PFSK-1 (cell line): ENCODE measurements around the gene ITK.

Experiments used
- POLR2AphosphoS5 ChIP-seq: IDR thresholded peaks from 2 replicates; pipeline ENCODE4 v1.6.1; 2012; ENCODE audit warnings: low read depth, mild to moderate bottlenecking, control low read depth, low read length, moderate library complexity
- TAF1 ChIP-seq: IDR thresholded peaks from 2 replicates; pipeline ENCODE4 v1.6.1; 2012; ENCODE audit warnings: low read length, control low read depth, borderline replicate concordance; ENCODE audit not compliant: insufficient read depth
- TF ChIP-seq, protein P1 (sequence below), 2 experiments: IDR thresholded peaks; 2 replicates each; pipeline versions ENCODE4 v1.6.1 to v1.8.0; 2011 to 2012; ENCODE audit warnings: low read depth in 2 of 2, low read length in 2 of 2, control low read depth in 1 of 2, inconsistent platforms in 1 of 2, mild to moderate bottlenecking in 1 of 2, moderate library complexity in 1 of 2; ENCODE audit not compliant: insufficient read depth in 1 of 2

GRCh38 chr5:157288405-157289163, 107.9 kb downstream of the ITK start:
- TF ChIP-seq POLR2AphosphoS5 (no peak), TAF1 (no peak)
- TF ChIP-seq, protein P1, sequence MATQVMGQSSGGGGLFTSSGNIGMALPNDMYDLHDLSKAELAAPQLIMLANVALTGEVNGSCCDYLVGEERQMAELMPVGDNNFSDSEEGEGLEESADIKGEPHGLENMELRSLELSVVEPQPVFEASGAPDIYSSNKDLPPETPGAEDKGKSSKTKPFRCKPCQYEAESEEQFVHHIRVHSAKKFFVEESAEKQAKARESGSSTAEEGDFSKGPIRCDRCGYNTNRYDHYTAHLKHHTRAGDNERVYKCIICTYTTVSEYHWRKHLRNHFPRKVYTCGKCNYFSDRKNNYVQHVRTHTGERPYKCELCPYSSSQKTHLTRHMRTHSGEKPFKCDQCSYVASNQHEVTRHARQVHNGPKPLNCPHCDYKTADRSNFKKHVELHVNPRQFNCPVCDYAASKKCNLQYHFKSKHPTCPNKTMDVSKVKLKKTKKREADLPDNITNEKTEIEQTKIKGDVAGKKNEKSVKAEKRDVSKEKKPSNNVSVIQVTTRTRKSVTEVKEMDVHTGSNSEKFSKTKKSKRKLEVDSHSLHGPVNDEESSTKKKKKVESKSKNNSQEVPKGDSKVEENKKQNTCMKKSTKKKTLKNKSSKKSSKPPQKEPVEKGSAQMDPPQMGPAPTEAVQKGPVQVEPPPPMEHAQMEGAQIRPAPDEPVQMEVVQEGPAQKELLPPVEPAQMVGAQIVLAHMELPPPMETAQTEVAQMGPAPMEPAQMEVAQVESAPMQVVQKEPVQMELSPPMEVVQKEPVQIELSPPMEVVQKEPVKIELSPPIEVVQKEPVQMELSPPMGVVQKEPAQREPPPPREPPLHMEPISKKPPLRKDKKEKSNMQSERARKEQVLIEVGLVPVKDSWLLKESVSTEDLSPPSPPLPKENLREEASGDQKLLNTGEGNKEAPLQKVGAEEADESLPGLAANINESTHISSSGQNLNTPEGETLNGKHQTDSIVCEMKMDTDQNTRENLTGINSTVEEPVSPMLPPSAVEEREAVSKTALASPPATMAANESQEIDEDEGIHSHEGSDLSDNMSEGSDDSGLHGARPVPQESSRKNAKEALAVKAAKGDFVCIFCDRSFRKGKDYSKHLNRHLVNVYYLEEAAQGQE (IDR thresholded peaks at IDR 0.05; ENCODE audit: insufficient read depth in 1 of 2, low read depth in 2 of 2, low read length in 2 of 2) = no peak
